HEK293 (cell line): ENCODE results near the gene RBM34.

ENCODE experiments used
- REPIN1 ChIP-seq: fragments of 450-650 bp; formaldehyde crosslinking; IDR thresholded peaks from 2 replicates; pipeline ENCODE4 v1.5.1; 2017; ENCODE audit warnings: missing biosample characterization, missing genetic modification characterization, low read depth
- ZBTB17 ChIP-seq: fragments of 450-650 bp; formaldehyde crosslinking; IDR thresholded peaks from 2 replicates; pipeline ENCODE4 v1.5.1; 2016; ENCODE audit warnings: missing biosample characterization, missing genetic modification characterization
- ZNF133 ChIP-seq: fragments of 450-650 bp; formaldehyde crosslinking; IDR thresholded peaks from 2 replicates; pipeline ENCODE4 v1.5.1; 2016; ENCODE audit warnings: missing biosample characterization, missing genetic modification characterization
- ZNF157 ChIP-seq: fragments of 450-650 bp; formaldehyde crosslinking; IDR thresholded peaks from 2 replicates; pipeline ENCODE4 v1.5.1; 2016; ENCODE audit warnings: missing biosample characterization, missing genetic modification characterization
- ZNF302 ChIP-seq: fragments of 450-650 bp; formaldehyde crosslinking; IDR thresholded peaks from 2 replicates; pipeline ENCODE4 v1.5.1; 2016; ENCODE audit warnings: missing biosample characterization, missing genetic modification characterization, low read depth
- ZNF624 ChIP-seq: fragments of 450-650 bp; formaldehyde crosslinking; IDR thresholded peaks from 2 replicates; pipeline ENCODE4 v1.5.1; 2017; ENCODE audit warnings: missing biosample characterization, missing genetic modification characterization
- ZNF768 ChIP-seq: fragments of 450-650 bp; formaldehyde crosslinking; IDR thresholded peaks from 2 replicates; pipeline ENCODE4 v1.5.1; 2018; ENCODE audit warnings: missing biosample characterization, mild to moderate bottlenecking, missing genetic modification characterization
- TF ChIP-seq, protein P1 (sequence below): fragments of 450-650 bp; formaldehyde crosslinking; IDR thresholded peaks from 2 replicates; pipeline ENCODE4 v1.5.1; 2016; ENCODE audit warnings: missing biosample characterization, missing genetic modification characterization
- TF ChIP-seq, protein P2 (sequence below): fragments of 450-650 bp; formaldehyde crosslinking; IDR thresholded peaks from 2 replicates; pipeline ENCODE4 v1.5.1; 2016; ENCODE audit warnings: missing biosample characterization, missing genetic modification characterization

DNA sequence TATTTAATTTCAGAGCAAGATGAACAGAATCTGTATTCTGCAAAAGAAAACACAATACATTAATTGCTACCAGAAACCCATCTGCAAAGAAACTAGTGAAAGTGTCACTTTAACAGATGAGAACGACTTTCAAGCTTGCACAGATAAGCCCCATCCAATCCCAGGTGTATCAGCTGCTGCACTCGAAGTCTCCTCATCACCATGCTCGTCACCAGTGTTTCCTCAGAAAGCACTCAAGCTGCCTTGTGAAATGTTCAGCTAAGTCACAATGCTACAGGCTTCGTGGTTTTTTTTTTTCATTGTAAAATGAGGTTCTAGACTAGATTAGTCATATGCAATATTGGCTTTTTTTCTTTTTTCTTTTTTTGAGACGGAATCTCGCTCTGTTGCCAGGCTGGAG, 29.1 kb downstream of the RBM34 start:
- TF ChIP-seq ZNF302 (no peak), ZBTB17 (tag by site-specific recombination) (no peak), ZNF768 (tag by site-specific recombination) (no peak), ZNF157 (tag by site-specific recombination) (no peak), REPIN1 (no peak), ZNF133 (tag by site-specific recombination) (no peak), ZNF624 (tag by site-specific recombination) (no peak)
- TF ChIP-seq, protein P1, sequence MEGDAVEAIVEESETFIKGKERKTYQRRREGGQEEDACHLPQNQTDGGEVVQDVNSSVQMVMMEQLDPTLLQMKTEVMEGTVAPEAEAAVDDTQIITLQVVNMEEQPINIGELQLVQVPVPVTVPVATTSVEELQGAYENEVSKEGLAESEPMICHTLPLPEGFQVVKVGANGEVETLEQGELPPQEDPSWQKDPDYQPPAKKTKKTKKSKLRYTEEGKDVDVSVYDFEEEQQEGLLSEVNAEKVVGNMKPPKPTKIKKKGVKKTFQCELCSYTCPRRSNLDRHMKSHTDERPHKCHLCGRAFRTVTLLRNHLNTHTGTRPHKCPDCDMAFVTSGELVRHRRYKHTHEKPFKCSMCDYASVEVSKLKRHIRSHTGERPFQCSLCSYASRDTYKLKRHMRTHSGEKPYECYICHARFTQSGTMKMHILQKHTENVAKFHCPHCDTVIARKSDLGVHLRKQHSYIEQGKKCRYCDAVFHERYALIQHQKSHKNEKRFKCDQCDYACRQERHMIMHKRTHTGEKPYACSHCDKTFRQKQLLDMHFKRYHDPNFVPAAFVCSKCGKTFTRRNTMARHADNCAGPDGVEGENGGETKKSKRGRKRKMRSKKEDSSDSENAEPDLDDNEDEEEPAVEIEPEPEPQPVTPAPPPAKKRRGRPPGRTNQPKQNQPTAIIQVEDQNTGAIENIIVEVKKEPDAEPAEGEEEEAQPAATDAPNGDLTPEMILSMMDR, result no peak
- TF ChIP-seq, protein P2, sequence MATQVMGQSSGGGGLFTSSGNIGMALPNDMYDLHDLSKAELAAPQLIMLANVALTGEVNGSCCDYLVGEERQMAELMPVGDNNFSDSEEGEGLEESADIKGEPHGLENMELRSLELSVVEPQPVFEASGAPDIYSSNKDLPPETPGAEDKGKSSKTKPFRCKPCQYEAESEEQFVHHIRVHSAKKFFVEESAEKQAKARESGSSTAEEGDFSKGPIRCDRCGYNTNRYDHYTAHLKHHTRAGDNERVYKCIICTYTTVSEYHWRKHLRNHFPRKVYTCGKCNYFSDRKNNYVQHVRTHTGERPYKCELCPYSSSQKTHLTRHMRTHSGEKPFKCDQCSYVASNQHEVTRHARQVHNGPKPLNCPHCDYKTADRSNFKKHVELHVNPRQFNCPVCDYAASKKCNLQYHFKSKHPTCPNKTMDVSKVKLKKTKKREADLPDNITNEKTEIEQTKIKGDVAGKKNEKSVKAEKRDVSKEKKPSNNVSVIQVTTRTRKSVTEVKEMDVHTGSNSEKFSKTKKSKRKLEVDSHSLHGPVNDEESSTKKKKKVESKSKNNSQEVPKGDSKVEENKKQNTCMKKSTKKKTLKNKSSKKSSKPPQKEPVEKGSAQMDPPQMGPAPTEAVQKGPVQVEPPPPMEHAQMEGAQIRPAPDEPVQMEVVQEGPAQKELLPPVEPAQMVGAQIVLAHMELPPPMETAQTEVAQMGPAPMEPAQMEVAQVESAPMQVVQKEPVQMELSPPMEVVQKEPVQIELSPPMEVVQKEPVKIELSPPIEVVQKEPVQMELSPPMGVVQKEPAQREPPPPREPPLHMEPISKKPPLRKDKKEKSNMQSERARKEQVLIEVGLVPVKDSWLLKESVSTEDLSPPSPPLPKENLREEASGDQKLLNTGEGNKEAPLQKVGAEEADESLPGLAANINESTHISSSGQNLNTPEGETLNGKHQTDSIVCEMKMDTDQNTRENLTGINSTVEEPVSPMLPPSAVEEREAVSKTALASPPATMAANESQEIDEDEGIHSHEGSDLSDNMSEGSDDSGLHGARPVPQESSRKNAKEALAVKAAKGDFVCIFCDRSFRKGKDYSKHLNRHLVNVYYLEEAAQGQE, result no peak
